DND-41 (cell line): ENCODE measurements around the gene CACNB4.

ENCODE experiments used
- ATAC-seq: fragments of 200-7000 bp; cut with Tn5 transposase; 3 replicates; pipeline ENCODE4 v1.9.1; 2021; ENCODE audit warnings: low read depth; ENCODE audit not compliant: insufficient read depth
- DNase-seq: peaks from one replicate; pipeline ENCODE4 v3.0.0-alpha.2; 2020
- H2AFZ ChIP-seq: 2 replicates; pipeline ENCODE4 v1.6.0; 2012; ENCODE audit warnings: low read depth, low read length
- H3K27ac ChIP-seq: 2 replicates; pipeline ENCODE4 v1.5.1; 2012; ENCODE audit warnings: low read length, inconsistent platforms
- H3K27me3 ChIP-seq: fragments of 200-600 bp; sonication (generic); 2 replicates; pipeline ENCODE4 v1.6.0; 2012; ENCODE audit warnings: low read length, mild to moderate bottlenecking, inconsistent platforms; ENCODE audit not compliant: insufficient read depth, poor library complexity
- H3K36me3 ChIP-seq: 2 replicates; pipeline ENCODE4 v1.5.1; 2012; ENCODE audit warnings: low read length, inconsistent platforms; ENCODE audit not compliant: insufficient read depth
- H3K4me1 ChIP-seq: 2 replicates; pipeline ENCODE4 v1.5.1; 2012; ENCODE audit warnings: mild to moderate bottlenecking, low read length; ENCODE audit not compliant: insufficient read depth
- H3K4me2 ChIP-seq: 2 replicates; pipeline ENCODE4 v1.6.0; 2012; ENCODE audit warnings: mild to moderate bottlenecking, moderate library complexity, low read length, inconsistent platforms; ENCODE audit not compliant: insufficient read depth
- H3K4me3 ChIP-seq, 2 experiments: fragments of 200-600 bp in 1 of 2; shearing (Covaris generic) in 1 of 2; 2 replicates each; pipeline ENCODE4 v1.5.1; 2012 to 2016; ENCODE audit warnings: inconsistent platforms in 2 of 2, low read length in 2 of 2, mild to moderate bottlenecking in 2 of 2, low read depth in 1 of 2, moderate library complexity in 1 of 2
- H3K79me2 ChIP-seq: 2 replicates; pipeline ENCODE4 v1.6.0; 2012; ENCODE audit warnings: low read length, inconsistent platforms; ENCODE audit not compliant: insufficient read depth
- H3K9ac ChIP-seq: 2 replicates; pipeline ENCODE4 v1.6.0; 2012; ENCODE audit warnings: low read depth, mild to moderate bottlenecking, inconsistent platforms, low read length, moderate library complexity
- H3K9me3 ChIP-seq: 2 replicates; pipeline ENCODE4 v1.5.1; 2012; ENCODE audit warnings: low read length, moderate library complexity, mild to moderate bottlenecking, inconsistent platforms; ENCODE audit not compliant: insufficient read depth, severe bottlenecking
- H4K20me1 ChIP-seq: 2 replicates; pipeline ENCODE4 v1.6.0; 2012; ENCODE audit warnings: low read length; ENCODE audit not compliant: insufficient read depth
- EZH2 ChIP-seq: IDR thresholded peaks from 3 replicates; pipeline ENCODE4 v1.6.1; 2012; ENCODE audit warnings: borderline replicate concordance, low read depth, mild to moderate bottlenecking, moderate library complexity, low read length, inconsistent platforms; ENCODE audit not compliant: severe bottlenecking
- TF ChIP-seq, protein P1 (sequence below): IDR thresholded peaks from 2 replicates; pipeline ENCODE4 v1.5.1; 2012; ENCODE audit warnings: borderline replicate concordance, low read length, moderate library complexity, mild to moderate bottlenecking; ENCODE audit not compliant: poor library complexity, severe bottlenecking; ENCODE audit errors: extremely low read depth

The CACNB4 gene

DNA sequence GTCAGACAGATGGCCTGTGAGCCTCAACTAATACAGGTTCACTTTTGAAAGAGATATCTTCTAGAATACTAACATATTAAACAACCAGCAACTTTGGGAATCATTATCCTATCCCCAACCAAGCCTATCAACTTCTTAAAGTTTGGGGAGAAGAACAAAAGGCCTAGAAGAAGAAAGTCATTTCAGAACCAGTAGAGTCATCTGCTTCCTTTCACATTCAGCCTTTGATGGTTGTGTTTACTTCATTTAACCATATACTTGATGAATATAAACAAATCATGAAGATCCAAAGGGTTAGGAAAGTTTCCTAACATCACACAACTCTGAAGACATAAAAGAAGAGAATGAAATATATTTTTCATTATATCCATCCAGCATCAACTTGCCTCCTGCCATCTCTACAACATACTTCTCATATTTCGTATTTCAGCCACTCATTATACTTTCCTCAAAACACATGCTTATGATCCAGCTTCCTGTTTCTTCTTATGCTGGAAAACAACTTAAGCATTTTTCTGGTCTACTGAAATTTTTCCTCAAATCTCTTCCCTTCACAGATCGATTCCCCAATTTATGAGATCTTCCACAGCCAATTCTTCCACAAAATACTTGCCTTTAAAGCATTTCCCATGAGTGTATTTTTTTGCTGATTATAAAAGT, 114.3 kb downstream of the CACNB4 start:
- no peak for ATAC-seq
- Histone ChIP-seq H3K27ac (no peak overlapping the region), H2AFZ (no peak overlapping the region)

DNA sequence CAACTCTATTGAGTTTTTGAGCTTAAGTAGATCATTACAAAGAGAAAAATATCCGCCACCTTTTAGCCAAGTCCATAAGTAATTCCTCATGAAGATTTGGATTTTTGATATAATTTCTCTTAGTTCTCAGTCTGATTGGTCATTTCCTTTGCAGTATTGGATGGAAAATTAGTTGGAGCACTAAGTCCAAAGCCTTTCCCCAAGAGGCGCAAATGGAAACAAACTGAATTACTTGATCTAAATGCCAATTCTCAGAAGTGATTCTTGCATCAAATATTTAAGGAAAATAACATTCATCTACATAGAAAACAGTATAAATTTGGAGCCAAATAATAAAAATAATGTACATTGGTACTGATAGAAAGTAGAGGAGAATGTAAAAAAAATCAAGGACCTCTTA, 115.6 kb downstream of the CACNB4 start:
- Histone ChIP-seq H3K9ac (no peak overlapping the region), H2AFZ (no peak overlapping the region), H3K27me3 (no peaks in the 10 kb centered on the region), H4K20me1 (no peaks in the 10 kb centered on the region), H3K4me1 (no peaks in the 10 kb centered on the region), H3K27ac (no peak overlapping the region), H3K4me2 (no peak overlapping the region), H3K36me3 (no peaks in the 10 kb centered on the region), H3K4me3 (no peak overlapping the region), H3K79me2 (no peaks in the 10 kb centered on the region), H3K9me3 (no peaks in the 10 kb centered on the region)
- no peak for TF ChIP-seq EZH2
- TF ChIP-seq, protein P1, sequence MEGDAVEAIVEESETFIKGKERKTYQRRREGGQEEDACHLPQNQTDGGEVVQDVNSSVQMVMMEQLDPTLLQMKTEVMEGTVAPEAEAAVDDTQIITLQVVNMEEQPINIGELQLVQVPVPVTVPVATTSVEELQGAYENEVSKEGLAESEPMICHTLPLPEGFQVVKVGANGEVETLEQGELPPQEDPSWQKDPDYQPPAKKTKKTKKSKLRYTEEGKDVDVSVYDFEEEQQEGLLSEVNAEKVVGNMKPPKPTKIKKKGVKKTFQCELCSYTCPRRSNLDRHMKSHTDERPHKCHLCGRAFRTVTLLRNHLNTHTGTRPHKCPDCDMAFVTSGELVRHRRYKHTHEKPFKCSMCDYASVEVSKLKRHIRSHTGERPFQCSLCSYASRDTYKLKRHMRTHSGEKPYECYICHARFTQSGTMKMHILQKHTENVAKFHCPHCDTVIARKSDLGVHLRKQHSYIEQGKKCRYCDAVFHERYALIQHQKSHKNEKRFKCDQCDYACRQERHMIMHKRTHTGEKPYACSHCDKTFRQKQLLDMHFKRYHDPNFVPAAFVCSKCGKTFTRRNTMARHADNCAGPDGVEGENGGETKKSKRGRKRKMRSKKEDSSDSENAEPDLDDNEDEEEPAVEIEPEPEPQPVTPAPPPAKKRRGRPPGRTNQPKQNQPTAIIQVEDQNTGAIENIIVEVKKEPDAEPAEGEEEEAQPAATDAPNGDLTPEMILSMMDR = no peak
- ATAC-seq (no peak), DNase-seq (no peak)

More for the DNA sequence above, 114.3 kb downstream of the CACNB4 start:
- no peak for TF ChIP-seq EZH2
- TF ChIP-seq, protein P1 = no peak
- Histone ChIP-seq H3K27me3 (no peaks in the 10 kb centered on the region), H3K9me3 (no peaks in the 10 kb centered on the region), H3K4me3 (no peak overlapping the region), H3K4me2 (no peak overlapping the region), H3K36me3 (no peaks in the 10 kb centered on the region), H3K79me2 (no peaks in the 10 kb centered on the region), H4K20me1 (no peaks in the 10 kb centered on the region), H3K9ac (no peak overlapping the region), H3K4me1 (no peaks in the 10 kb centered on the region)
- no peak for DNase-seq

DNA sequence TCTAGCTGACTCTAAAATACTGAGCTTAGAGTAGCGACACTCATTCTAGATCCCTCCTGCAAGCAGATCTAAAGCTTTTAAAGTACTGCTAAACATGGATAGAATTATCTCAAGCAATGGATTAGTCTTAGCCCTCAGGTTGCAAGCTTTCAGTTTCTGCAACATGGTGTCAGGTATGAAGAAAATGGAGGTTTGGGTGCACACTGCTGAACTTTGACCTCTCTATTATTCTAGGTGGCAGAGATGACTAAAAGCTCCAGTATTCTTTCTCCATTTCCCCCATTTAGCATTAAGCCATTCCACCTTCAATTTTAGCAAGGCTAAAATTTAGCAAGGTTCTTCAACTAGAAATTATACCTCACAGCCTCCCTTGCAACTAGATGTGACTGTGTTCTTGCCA, 117.0 kb downstream of the CACNB4 start:
- Histone ChIP-seq H3K9ac (no peak overlapping the region), H4K20me1 (no peaks in the 10 kb centered on the region), H3K79me2 (no peaks in the 10 kb centered on the region), H2AFZ (no peak overlapping the region), H3K4me1 (no peaks in the 10 kb centered on the region), H3K27ac (no peak overlapping the region), H3K4me2 (no peak overlapping the region), H3K36me3 (no peaks in the 10 kb centered on the region), H3K4me3 (no peak overlapping the region), H3K27me3 (no peaks in the 10 kb centered on the region), H3K9me3 (no peaks in the 10 kb centered on the region)
- no peak for TF ChIP-seq EZH2
- TF ChIP-seq, protein P1 = no peak
- DNase-seq (no peak), ATAC-seq (no peak)
